ENCODE data around the gene NCAM2.

The NCAM2 gene

GRCh38 chr21:20997636-20998455 lies at the start of gene NCAM2:
Gene NCAM2, plus strand, starts transcription at chr21:20998409.
- DNase-seq, result peak; percentile 68

- DNase-seq, result no peak
These were observed 48.3 kb upstream of the NCAM2 start for GRCh38 chr21:20949884-20950283.

DNA sequence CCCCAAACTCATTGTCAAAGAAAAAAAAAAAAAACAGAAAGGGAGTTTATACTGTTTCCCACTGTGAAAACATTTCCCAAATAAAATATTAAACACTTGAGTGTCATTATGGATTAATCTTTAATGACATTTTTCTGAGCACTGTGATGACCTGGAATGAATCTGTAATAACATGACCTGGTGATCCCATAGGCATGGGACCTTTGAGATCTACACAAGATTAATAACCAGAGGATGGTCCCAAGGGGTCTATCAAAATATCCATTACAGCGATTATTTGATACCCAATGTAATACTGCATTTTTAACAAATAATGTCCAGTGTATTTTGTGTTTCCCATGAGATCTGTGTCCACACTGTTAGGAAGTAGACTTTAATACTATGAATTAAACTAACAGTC lies 32.4 kb upstream of the NCAM2 start:
- DNase-seq, result no peak

DNA sequence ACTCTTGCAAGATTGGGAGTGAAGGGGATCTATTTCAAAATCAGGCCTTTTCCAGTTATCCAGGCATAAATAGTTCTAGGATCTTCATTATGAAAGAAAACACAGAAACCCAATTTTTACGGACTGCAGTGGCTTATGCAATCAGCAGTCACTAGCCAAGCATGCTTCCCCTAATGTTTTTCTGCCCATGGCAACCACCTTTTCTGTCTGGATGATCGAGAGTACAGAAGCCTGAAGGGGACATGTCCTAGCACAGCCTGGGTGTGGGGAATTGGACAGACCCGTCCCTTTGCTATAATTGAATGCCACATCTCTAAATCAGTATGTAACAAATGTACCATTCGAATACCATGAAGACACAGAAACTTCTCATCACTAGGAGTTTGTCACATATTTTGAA lies 29.8 kb upstream of the NCAM2 start:
- no peak for DNase-seq

GRCh38 chr21:20970691-20971090 lies 27.5 kb upstream of the NCAM2 start:
- no peak for DNase-seq

DNA sequence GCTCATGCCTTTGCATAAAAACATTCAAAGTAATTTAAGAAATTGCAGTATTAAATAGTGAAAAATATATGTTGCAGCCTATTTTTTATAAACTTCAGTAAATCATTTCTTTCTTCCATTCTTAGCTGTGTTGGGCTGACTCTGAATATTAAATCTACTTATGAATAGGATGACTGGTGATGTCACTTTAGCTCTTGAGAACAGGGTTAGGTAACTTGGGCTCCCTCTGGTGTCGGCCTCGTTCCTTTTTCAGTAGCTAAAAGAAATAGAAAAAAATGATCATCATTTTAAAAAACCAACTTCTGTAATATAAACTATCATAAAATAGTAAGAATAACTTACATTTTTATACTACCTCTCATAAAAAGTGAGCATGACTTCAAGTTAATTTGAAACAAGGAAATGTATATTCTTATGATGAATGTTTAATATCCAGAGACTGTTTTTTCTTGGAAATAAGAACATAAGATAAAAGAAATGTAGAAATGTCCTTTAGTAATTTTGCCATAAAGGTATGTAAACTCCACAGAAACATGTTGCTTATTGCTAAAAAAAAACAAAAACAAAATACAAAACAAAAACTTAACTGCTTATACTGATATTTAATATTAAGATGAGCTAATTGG lies 26.8 kb upstream of the NCAM2 start:
- peak; percentile 3 for DNase-seq

DNA sequence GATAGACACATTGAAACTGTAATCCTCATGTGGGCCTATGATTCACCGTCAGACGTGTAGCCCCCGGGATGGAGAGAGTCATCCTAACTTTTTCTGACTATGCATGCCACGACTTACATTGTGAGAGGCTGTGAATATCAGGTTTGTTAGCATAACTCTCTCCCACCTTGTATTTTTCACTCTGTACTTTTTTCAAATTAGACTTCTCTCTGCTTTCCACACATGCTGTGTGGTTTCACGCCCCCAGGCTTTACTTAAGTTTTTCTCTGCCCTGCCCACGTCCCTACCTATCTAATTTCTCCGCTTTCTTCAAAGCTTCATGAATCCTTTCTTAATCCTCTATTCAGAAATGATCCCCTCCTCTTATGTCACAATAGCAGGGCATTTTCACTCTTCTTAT lies 3.4 kb upstream of the NCAM2 start:
- no peak for DNase-seq

- DNase-seq, result no peak
These were observed 1.5 kb upstream of the NCAM2 start for GRCh38 chr21:20996421-20997310.

DNA sequence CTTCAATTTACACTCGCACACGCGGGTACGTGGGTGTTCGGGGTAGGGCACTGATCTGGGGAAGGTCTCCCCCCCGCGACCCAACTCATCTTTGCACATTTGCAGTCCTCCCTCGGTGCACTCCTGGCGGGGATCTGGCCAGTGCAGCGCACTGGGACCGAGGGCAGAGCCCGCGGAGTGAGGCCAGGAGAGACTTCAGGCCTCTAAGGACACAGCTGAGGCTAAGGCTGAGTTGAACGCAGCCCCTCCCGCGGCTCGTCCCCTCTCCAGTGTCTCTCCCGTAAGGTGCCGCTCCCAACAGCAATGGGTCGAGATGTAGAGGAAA lies 936 bp upstream of the NCAM2 start:
- DNase-seq, result no peak

GRCh38 chr21:20998456-20998789 lies 214 bp downstream of the NCAM2 start:
- no peak for DNase-seq

- DNase-seq, result no peak
These were observed 677 bp downstream of the NCAM2 start for GRCh38 chr21:20998886-20999285.

DNA sequence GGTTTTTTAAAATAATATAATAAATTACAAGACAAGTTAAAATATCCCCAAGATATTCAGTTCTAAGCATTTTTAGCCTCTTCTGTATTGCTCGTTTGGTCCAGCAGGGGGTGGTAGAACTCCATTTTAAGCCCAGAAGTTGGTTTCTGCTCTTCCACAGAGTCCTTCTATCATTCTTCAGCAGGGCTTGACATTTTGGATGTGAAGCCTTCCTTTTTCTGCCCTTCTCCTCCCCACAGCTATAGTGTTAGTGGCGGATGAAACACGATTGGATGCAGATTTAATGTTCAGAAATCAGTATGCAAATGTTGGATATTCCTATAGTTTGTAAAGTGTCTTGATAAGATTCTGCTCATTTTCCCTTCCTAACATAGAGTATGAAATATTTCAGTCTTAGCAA lies 1.4 kb downstream of the NCAM2 start:
- peak; percentile 41 for DNase-seq

GRCh38 chr21:21000591-21001175 lies 2.5 kb downstream of the NCAM2 start:
- DNase-seq, result no peak

DNA sequence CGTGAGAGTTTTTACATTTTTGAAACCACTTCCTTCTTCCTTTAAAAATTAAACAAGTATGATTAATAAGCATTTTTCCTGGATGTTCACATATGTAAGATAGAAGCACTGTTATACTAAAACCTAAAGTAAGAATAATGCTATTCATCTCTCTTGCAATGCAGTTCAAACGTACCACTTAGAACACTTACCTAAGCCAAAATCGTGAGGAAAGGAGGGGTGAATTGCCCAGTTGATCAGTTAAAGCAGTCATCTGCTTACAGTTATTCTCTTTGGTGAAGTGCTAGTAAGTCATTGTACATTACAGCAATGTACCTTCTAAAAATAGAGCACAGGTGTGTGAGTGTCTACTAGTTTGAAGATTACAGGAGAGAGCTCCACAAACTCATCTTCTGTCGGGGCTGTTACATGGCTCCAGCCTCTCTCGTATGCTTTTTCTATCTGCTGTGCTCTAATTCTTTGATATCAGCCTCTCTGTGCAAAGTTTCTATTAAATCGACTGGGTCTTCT lies 3.4 kb downstream of the NCAM2 start:
- no peak for DNase-seq

DNA sequence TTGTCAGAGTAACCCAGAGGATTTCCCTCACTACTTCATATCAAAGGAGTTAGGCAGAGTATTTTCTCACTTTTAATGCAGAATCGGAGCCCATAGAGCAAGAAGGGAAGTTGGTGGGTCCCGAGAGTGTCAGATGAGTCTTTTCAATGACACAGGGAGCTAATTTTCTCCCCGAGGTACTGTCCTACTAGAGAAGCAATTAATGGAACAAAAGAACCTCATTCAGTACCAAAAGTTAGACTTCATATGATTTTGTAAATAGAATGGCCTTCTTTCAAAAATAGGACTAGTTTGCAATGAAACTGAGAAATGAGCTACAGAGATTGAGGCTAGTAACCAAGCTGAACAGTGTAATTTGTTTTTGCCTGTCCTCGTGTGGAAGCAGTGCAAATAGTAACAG lies 3.9 kb downstream of the NCAM2 start:
- DNase-seq, result no peak

GRCh38 chr21:21003701-21004100 lies 5.5 kb downstream of the NCAM2 start:
- DNase-seq, result peak; percentile 14

DNA sequence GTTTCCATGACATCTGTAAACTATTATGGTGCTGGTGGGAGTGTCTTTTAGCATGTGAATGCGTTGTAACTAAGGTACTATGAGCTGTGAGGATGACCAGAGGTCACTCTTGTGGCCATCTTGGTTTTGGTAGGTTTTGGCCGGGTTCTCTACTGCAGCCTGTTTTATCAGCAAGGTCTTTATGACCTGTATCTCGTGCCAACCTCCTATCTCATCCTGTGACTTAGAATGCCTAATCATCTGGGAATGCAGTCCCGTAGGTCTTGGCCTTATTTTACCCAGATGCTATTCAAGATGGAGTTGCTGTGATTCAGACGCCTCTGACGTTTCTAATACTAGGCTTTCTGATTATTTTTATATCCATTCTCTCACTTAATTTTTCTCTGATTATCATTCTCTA lies 9.4 kb downstream of the NCAM2 start:
- peak; percentile 53 for DNase-seq

DNA sequence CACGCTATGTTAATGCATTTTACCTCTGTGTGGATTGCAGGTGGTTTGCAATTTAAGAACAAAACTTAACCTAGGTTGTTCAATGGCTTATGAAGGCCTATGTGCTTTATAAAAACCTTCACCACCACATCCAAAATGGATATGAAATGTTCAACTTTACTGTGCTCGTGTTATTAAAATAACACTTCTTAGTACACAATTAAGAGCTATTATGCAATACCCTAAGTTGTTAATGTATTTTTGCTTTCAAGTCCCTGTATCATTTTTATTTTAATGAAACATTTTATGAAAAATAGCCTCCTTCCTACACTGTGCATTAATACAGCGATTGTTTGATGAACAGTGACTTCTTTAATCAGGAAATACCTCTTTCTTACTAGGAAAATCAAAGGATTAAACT lies 12.0 kb downstream of the NCAM2 start:
- no peak for DNase-seq

DNA sequence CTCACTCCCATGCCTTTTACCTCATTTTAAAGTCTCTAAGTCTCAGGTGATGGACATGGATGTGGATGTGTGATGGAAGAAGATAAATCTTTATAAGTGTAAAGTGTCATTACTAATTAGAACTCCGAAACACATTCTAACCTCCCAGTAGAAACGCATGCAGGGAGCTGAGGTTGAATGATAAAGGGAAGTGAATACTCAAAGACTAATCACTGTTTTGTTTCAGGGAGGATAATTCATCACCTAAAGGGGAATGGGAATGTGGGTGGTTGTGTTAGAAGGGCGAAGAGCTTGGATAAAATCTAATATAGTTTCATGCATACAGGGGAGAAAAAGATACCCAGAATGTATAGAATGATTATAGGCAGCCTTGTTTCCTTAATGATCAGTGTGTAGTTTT lies 12.5 kb downstream of the NCAM2 start:
- DNase-seq, result no peak

DNA sequence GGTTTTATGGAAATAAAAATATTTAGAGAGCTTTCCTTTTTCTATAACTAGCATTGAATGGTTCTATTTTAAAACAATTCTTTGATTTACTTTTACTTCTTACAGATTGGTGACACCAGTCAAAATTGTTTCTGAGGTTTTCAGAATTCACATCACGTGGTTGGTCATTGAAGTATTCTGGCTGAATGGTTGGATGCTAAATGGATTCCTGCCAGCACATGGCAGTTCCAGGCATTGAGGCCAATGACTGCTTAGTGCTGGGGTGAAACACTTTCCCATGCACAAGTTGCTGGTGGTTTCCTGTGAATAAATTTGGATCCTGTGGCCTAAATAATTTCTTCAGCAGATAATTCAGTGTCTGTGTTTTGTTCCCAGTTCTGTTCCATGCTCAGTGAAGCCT lies 20.6 kb downstream of the NCAM2 start:
- no peak for DNase-seq

DNA sequence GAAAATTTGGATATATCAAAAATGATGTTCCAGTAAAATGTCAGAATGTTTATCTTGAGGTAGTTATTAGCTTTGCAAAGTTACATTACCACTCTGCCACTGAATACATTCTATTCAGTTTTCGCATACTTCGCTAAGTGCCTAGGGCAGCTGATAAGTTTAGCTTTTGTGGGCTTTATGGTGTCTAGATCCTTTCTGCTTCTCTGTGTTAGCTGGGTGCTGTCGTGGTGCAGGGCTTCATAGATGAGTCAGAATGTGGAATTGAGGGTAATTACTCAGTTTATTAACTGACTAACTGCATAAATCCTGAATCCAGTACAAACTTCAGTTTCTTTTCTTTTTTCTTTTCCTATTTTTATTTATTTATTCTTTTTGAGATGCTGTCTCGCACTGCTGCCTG lies 21.5 kb downstream of the NCAM2 start:
- peak; percentile 9 for DNase-seq

- no peak for DNase-seq
These were observed 27.5 kb downstream of the NCAM2 start for GRCh38 chr21:21025742-21026141.

- no peak for DNase-seq
These were observed 30.1 kb downstream of the NCAM2 start for GRCh38 chr21:21028275-21028820.
